HS-5 (cell line): ENCODE results near the gene SLC5A12.

Experiments used
- DNase-seq: peaks from one replicate; pipeline ENCODE4 v3.0.0-alpha.2; 2012; ENCODE audit warnings: low read depth

The SLC5A12 gene, protein sequence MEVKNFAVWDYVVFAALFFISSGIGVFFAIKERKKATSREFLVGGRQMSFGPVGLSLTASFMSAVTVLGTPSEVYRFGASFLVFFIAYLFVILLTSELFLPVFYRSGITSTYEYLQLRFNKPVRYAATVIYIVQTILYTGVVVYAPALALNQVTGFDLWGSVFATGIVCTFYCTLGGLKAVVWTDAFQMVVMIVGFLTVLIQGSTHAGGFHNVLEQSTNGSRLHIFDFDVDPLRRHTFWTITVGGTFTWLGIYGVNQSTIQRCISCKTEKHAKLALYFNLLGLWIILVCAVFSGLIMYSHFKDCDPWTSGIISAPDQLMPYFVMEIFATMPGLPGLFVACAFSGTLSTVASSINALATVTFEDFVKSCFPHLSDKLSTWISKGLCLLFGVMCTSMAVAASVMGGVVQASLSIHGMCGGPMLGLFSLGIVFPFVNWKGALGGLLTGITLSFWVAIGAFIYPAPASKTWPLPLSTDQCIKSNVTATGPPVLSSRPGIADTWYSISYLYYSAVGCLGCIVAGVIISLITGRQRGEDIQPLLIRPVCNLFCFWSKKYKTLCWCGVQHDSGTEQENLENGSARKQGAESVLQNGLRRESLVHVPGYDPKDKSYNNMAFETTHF

DNA sequence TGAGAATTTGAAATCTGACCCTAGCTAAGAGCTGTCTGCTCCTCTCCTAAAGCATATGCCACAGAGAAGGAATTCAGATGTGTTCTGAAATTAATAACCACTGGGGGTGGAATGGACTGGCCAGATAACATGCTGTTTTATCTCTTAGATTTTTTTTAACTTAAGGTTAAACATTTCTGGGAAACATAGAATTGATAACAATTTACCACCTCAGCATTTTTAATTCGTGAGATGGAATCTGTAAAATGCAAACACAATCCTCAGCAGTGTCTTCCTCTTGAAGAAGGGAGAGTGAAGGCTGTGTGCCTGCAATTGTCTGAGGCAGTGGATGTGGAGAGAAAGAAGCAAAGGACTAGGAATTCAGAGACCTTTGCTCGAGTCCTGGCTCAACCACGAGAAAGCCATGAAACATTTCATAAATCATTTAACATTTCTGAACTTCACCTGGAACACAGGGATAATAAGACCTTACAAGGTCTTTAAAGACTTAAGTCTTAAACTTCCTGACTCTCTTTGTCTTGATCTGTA is at the start of gene SLC5A12:
Gene SLC5A12 (minus strand): TSS at position 113 of the 528 bp plus-strand sequence. CDS start 346 bp downstream, outside the sequence.
- no peak for DNase-seq

DNA sequence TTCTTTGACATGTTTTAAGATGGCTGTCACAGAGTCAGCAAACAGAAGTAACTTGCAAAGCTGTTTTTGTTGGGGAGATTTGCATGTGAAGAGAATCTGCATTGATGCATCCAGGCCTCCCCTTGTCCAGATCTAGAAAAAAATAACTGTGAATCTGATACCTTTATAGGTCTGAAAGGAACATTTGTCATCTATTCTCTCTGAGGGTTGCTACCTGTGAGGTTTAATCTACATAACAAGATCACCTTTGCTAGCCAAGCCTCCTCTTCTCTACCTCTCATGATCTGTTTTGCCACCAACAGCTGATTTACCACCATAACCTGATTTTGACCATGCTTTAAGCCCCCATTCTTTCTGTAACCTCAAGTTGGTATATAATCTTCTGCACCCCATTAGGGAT is 47.2 kb upstream of the SLC5A12 start:
- DNase-seq = no peak

DNA sequence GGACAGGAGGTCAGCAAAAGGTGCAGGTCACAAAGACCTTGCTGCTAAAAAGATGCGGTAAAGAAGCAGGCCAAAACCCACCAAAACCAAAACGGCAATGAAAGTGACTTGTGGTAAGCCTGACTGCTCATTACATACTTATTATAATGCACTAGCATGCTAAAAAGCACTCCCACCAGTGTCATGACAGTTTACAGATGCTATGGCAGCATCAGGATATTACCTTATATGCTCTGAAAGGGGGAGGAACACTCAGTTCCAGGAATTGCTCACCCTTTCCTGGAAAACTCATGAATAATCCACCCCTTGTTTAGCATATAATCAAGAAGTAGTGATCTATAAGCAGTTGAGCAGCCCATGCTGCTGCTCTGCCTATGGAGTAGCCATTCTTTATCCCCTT is 45.2 kb upstream of the SLC5A12 start:
- DNase-seq = no peak

DNA sequence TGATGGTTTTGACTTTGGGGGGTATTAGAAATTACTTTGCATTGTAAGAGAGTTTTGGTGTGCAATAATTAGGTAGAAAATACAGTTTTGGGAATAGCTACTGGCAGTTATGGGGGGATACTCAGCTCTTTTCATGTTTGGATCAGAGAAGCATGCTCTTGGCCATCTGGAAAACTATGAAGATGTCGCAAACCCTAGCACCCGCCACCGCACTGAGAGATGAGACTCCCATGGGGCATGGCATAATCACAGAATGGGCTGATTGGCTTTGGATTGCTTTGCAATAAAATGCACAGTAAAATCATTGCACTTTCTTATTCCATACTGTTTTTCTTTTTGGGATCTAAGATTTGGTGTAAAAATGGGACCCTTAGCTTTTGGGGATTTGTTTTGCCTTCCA is 43.5 kb upstream of the SLC5A12 start:
- DNase-seq = no peak

DNA sequence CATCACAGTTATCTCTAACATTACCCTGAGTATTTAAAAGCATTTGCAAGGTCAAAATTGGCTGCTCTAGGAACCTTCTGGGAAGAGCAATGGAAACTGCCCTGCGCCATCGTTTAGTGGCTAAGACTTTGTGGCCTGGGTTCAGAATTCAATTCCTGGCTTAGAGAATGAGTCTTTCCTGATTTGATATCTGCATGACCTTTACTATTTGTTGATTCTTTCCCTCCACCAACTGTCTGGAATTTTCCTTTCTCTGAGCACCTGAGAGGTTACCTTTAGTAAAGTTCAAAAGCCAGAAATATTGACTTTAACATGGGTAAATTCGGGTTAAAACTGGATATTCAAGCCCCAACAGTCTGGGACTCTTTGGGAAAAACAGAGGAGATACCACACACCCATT is 43.0 kb upstream of the SLC5A12 start:
- DNase-seq = no peak

DNA sequence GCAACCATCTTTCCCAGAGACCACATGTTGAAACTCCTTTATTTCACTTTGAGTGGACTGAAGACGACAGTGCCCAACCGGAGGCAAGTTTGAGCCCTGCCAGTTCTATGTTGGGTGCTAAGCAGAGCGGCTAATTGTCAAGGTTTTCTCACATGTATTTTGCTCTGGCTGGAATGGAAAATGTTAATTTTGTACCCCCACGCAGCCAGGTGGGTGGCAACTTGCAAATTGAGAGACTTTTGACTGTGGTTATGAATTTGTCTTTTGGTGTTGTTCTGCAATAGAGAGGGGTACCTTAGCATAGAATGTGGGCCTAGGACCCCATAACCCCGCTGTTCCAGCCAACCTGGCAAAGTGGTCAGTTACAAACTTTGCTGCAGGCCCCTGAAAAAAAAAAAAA is 42.5 kb upstream of the SLC5A12 start:
- DNase-seq = no peak

DNA sequence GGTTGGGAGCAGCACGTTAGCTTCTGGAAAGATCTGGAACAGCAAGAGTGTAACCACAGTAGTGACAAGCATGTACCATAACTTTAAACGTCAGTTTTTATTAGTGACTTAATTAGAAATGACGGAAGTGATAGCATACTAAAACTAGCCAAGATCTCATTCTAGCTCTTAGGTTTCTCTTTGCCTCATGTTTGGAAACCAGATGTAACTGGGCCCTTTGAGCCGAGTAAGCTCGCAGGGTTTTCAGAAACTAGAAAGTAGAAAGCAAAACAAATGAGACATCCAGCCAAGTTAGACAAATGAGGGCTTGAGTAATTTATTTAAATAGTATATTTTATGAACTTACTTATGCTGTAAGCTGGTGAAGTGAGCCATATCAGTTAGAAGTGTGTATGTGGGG is 40.2 kb upstream of the SLC5A12 start:
- DNase-seq = no peak

DNA sequence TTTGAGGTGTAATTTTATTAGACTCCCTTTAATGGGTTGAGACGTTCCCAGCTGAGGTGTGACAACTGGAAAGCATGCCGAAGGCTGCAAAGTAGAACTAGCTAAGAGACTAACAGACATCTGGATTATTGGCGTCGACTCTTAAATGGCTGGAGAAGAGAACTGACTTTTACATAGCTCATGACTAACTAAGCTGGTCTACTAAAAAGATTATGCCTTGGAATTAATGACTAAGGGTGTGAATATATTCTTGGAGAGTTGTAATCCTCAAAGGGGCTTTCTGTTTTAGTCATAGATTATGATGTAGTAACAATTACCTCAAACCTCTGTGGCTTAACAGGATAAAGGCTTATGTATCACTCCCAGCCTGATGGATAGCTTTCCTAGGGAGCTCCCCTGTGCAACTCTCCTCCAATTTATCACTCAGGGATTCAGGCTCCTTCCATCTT is 39.5 kb upstream of the SLC5A12 start:
- no peak for DNase-seq

DNA sequence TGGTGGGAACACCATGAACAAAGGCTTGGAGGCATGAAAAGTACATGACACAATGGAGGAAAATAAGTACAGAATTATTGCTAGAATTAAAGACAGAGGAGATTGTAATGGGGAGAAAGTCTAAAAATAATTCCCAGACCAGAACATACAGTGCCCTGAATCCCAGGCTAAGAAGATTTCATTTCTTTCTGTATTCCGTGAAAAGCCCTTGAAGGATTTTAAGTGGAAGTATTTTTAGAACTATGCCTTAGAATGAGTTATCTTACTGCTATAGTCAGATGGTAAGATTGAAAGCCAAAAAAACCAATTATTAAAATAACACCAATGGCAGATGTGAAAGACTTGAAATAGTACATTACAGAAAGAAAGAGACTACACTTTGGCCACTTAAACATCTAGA is 36.1 kb upstream of the SLC5A12 start:
- DNase-seq = no peak

DNA sequence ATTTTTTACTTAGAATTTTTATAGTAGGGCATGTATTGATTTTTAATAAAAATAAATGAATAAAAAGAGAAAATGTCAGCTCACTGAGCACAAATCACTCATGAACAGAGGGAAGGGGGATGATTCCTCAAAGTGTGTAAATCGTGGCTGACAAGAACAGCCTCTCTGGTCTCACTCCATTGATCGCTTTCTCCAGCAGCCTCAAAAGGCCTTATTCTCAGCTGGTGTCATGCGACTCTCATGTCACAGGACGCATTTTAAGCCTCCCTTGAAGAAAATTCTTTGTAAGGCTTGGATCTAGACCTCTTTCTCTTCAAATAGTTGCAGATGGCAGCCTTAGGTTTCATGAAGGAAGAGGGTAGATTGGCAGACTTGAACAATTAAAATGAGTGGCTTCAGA is 33.9 kb upstream of the SLC5A12 start:
- no peak for DNase-seq

DNA sequence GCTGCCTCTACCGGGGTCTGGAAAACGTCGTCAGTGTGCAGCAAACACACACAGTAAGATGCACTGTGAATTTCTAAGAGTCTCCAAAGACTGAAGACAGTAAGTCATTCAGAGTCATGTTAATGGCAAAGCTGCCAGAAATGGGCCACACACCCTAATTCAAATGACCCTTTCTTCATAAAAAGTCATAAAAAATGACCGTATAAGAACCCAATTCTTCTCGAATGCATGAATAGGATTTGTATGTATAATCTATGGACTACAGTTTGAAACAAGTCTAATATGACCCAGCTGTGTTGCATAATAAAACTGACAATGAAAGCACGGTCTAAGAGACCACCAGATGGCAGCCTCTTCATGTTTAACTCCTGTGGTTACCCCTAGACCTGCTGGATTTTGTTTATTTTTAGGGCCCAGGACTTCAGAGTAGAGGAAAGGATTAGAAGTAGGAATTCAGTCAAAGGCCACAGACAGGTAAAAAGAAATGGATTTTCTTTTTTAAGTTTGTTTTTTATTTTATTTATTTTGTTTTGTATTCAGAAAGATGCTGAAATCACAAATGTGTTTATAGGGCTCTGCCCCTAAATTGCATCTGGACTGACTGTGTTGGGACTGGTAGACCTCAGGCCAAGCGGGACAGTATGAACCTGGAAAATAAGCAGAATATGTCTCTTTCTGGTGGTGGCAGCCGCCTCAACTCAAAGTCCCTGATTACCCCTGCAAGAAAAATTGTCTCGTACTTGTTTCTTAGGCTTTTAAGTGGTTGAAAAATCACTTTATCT is 32.1 kb upstream of the SLC5A12 start:
- DNase-seq = no peak

DNA sequence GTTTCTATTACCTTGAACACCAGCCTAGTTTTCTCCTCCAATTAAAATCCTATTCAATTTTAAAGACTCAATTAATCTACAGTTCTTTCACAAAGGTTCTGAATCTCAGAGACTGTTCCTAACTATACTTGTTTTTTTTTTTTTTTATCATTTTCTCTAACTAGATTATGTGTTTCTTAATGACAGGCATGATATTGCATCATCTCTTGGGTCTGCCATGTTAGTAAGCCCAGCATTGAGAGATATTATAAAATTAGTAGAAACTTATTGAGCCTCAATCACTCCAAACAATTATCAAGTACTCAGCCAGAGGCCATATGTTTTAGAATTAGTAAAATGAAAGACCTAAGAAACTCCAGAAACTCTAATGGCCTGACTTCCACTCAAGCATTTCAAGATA is 28.1 kb upstream of the SLC5A12 start:
- DNase-seq = no peak

DNA sequence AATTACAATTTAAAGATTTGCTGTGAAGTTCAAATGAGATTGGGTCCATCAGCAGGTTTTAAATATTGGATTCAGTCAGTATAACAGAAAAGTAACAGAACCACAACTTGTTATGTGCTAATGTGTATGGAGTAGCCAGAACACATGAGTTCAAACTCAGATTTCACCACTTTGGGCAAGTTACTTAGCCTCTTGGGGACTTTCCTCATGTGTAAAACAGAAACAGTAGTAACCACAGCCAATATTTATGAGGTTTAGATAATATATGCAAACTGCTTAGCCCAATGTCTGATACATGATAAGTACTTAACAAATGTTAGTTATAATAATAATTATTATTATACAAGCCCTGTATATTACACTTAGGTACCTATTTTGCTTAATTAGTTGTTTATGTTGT is 21.8 kb upstream of the SLC5A12 start:
- DNase-seq = no peak

DNA sequence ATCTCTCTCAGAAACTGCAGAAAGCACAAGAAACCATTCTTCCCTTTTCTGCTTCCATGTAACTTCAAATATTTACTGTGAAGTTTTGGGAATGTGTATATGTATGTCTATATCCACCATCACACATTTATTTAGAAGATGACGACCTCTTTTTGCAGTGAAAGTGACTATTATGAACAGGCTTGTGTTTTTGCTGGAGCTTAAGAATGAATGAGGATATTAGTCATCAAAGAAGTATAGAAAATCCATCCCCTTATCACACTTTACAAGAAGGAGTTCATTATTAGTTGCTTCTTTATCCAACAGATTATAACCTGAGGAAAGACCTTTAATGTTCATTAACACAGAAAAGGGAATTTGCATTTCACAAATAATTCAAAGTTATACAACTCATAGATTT is 21.1 kb upstream of the SLC5A12 start:
- no peak for DNase-seq

DNA sequence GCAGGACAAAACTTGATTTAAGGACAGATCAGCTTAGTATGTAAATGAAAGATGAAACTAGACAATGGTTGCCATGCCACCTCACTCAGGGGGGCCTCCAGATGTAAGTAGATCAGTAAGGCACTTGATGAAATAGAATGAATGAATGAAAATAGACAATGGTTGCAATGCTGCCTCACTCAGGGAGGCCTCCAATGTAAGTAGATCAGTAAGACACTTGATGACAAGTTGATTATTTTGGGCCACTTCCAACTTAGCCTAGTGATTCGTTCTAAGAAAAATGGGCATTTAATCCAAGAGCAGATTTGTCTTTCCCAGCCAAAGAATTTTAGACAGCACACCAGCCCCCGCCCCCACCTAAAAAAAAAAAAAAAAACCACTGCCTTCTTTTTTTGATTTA is 19.2 kb upstream of the SLC5A12 start:
- DNase-seq = no peak

DNA sequence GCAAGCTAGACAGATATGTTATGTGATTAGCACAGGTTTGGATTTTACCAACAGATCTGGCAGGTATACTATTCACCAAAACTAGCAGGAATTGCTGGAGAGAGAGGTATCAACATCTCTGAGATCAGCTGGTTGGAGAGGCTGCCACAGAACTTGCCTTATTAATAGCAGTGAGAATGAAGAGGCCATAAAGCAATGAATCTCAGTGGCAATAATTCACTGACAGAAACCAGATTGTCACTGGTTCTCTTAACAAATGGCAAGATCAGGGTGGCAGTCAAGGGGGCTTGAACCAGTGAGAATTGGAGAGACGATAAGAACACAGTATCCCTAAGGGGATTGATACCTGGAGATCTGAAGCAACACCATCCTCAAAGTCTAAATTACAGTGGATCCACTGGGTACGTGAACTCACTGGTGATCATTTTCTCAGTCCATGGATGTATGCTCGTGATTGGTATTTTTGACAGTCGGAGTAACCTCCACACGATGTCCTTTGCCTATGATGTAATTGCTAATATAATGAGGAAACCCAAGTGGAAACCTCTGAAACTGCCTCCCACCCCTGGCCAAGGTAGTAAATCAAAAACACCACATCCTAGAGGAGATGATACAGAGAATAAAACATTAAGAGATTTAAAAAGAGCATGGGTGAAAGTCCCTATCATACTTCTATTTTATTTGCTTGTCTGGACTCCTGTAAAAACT is 17.7 kb upstream of the SLC5A12 start:
- DNase-seq = no peak

DNA sequence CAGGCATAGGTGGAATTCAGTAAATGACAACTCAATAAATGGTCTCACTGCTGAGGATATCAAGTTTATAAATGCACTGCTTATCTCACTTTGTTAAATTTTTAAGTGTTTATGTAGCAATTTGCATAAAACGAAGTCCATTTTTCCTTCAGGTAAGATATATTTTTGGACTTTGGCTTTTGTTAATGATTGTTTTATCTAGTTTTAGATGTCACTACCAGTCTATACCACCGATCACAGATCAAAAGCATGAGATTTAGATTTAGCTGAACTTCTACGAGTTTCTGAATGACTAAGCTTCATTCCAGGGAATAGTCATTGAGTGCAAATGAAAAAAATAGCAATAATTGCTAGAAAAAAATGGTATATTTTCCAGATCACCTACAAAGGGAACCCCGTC is 12.8 kb upstream of the SLC5A12 start:
- DNase-seq = no peak

DNA sequence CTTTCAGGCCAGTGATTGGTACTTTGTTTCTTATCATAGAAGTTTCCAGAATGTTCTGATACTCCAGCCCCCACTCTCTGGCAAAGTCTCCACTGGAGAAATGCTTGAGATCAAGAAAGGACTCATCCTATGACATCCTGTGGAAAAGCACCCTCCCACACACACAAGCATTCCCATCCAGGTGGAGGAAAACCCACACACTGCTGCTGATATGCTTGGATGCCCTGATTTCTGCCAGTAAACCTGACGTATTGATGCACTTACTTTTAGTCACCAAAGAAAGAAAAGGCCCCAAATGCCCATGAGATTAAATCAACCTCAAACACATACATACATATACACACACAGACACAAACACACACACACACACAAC is 9.2 kb upstream of the SLC5A12 start:
- no peak for DNase-seq

DNA sequence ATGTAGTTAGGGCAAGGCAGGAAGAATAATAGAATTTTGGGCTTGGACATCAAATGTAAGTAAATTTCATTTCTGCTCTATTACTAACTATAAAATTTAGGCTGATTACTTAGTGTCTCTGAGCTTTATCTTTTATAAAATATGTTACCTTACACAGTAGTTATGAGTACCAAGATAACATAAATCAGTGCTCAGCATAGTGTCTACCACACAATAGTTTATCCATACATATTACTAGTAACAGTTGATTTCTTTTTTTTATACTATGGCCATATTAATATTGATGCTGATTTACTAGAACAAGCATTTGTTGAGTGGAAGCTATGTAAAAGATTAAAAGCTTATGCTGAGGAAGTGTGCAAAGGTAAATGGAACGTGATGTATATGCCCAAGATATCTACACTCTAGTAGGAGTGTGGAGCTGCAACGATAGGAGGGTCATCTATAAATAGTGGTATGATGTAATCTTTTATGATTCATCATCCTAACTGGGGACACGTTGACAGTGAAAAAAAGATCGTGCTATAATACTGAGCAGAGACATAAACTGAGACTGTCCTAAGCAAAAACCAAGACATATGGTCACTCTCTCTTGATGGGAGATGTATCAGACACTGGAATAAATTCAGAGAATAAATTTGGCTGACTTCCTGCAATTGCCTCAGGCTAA is 8.7 kb upstream of the SLC5A12 start:
- DNase-seq = no peak

DNA sequence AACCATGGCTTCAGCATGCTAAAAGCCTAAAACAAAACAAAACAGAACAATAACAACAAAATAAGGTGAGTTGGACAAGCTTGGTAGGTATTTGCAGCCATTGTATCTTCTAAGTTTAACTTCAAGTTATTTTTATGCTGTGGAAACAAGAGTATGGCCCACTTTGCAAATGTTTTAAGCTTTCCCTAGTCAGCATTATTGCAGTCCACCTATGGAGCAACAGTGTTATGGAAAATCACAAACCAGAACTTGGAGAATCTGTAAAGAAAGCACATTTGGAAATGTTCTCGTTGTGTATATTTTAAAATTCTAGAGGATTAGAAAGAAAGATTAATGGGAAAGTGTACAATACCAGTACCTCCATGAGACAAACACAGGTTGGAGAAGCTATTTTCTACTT is 7.4 kb upstream of the SLC5A12 start:
- DNase-seq = no peak

DNA sequence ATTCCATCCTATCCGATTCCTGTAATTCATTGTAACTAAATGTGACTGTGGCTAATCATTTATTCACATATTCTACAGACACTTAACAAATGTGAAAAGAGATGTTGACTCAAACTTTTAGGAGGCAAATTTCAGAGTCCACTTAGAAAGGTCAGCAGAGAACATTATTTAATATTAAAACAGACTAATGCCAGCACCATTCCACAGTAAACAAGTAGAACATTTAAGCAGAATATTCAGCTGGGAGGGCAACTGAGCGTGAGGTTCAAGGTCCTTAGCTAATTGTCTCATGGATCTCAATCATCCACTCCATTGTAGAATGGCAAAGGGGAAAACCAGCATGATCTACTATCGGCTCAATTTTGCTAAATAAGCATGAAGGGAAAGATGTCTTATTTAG is 5.1 kb upstream of the SLC5A12 start:
- DNase-seq = no peak

DNA sequence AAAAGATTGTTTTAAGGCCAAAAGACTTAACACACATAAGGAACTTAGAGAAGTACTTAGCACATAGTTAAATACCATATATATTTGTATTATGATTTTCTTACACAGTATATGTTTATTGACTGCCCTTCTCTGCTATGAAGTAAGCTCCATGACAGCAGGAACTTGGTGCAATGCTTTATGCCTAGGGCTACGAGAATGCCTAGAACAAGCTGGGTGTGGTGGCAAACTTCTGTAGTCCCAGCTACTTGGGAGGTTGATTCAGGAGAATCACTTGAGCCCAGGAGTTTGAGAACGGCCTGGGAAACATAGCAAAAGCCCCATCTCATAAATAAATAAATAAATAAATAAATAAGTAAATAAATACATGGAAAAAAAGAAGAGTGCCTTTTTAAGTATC is 1.9 kb downstream of the SLC5A12 start:
- DNase-seq = no peak
